Hepatocyte (in vitro differentiated cells): ENCODE data around the gene SYT2. TPM values are rescaled to one million over a fixed set of nuclear protein-coding genes. Genes with fewer than 3 reads are reported as not detected.
A peak's percentile ranks its signal among the peaks of the same experiment; 100 is the strongest.

Experiments
- DNase-seq: peaks from one replicate; pipeline ENCODE4 v3.0.0-alpha.2; 2016; ENCODE audit warnings: low spot score
- H2AFZ ChIP-seq: fragments of 200-600 bp; sonication (generic); 2 replicates; pipeline ENCODE4 v1.6.0; 2016; ENCODE audit warnings: antibody characterized with exemption, mild to moderate bottlenecking
- H3K27ac ChIP-seq: fragments of 200-600 bp; sonication (generic); 2 replicates; pipeline ENCODE4 v1.5.1; 2016; ENCODE audit warnings: mild to moderate bottlenecking
- H3K27me3 ChIP-seq: fragments of 200-600 bp; sonication (generic); 2 replicates; pipeline ENCODE4 v1.6.1; 2016
- H3K36me3 ChIP-seq: fragments of 200-600 bp; sonication (generic); replicated peaks from 2 replicates; pipeline ENCODE4 v1.5.1; 2016; ENCODE audit warnings: low read depth; ENCODE audit not compliant: insufficient read depth
- H3K4me1 ChIP-seq: fragments of 200-600 bp; sonication (generic); 2 replicates; pipeline ENCODE4 v1.5.1; 2016; ENCODE audit warnings: mild to moderate bottlenecking, moderate library complexity; ENCODE audit not compliant: insufficient read depth
- H3K4me2 ChIP-seq: fragments of 200-600 bp; sonication (generic); 2 replicates; pipeline ENCODE4 v1.6.0; 2016
- H3K4me3 ChIP-seq: fragments of 200-600 bp; sonication (generic); 2 replicates; pipeline ENCODE4 v1.5.1; 2016; ENCODE audit warnings: mild to moderate bottlenecking
- H3K79me2 ChIP-seq: fragments of 200-600 bp; sonication (generic); 2 replicates; pipeline ENCODE4 v1.6.0; 2017; ENCODE audit warnings: mild to moderate bottlenecking
- H3K9me2 ChIP-seq: fragments of 200-600 bp; sonication (generic); replicated peaks from 2 replicates; pipeline ENCODE4 v1.6.0; 2017; ENCODE audit warnings: mild to moderate bottlenecking; ENCODE audit not compliant: insufficient read depth
- H3K9me3 ChIP-seq: fragments of 200-600 bp; sonication (generic); 2 replicates; pipeline ENCODE4 v1.5.1; 2016; ENCODE audit warnings: low read depth, mild to moderate bottlenecking
- H4K20me1 ChIP-seq: fragments of 200-600 bp; sonication (generic); 2 replicates; pipeline ENCODE4 v1.6.0; 2016; ENCODE audit warnings: mild to moderate bottlenecking; ENCODE audit not compliant: insufficient read depth, poor library complexity, severe bottlenecking
- EZH2 ChIP-seq: fragments of 200-600 bp; sonication (generic); IDR thresholded peaks from 2 replicates; pipeline ENCODE4 v1.6.1; 2016; ENCODE audit warnings: antibody characterized with exemption, mild to moderate bottlenecking, borderline replicate concordance
- EZH2phosphoT487 ChIP-seq: fragments of 200-600 bp; sonication (generic); IDR thresholded peaks from one replicate; pipeline ENCODE4 v1.6.1; 2018; ENCODE audit warnings: antibody characterized with exemption, mild to moderate bottlenecking, low read depth, moderate library complexity; ENCODE audit not compliant: unreplicated experiment, severe bottlenecking
- WGBS: methylation state at CpG from one replicate; pipeline ENCODE4 v1.1.6; 2016; ENCODE audit warnings: low lambda C conversion rate; ENCODE audit errors: missing lambda C conversion rate; 5-methylcytosine and 5-hydroxymethylcytosine counted together
- polyA plus RNA-seq: library from polyadenylated mRNA; unstranded; fragments of >200 nt; fragmentation: Nextera tagmentation; extraction: Ambion mirVana; gene quantifications from 2 replicates; pipeline ENCODE4 v1.2.1, GENCODE V29; 2016
- total RNA-seq: library from RNA; depleted of rRNA; stranded (reverse); fragments of >200 nt; gene quantifications from 2 replicates; pipeline ENCODE4 v1.2.3, GENCODE V29; 2014
- TF ChIP-seq, protein P1 (sequence below): fragments of 200-600 bp; sonication (generic); IDR thresholded peaks from 2 replicates; pipeline ENCODE4 v1.5.1; 2016; ENCODE audit warnings: antibody characterized with exemption, mild to moderate bottlenecking; ENCODE audit not compliant: poor library complexity

SYT2 gene
- total and polyA plus RNA-seq, 2 experiments from 2014 or later = 0.81 to 0.90 TPM

DNA sequence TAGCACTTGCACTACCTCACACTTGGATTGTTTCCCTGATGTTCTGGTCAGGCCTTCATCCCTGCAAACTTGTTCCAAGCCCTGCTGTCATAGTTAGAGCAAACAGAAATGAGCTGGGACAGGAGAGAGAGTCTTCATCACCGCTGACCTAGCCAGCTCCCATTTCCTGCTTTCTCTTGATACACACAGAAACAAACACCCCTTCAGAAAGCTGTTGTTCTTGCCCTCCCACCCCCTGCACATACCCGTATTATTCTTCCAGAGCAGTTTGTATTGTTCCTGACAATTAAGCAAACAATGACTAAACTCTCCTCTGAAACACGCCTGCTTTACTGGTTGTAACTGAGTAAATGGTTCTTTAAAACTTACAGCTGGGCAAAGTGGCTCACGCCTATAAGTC lies 2.9 kb upstream of the SYT2 start:
- H3K36me3 ChIP-seq = no peaks in the 10 kb centered on the region
- peaks cover 45% of the 10 kb centered on the region for H3K27me3 ChIP-seq
- H3K4me3 ChIP-seq = no peak overlapping the region
- no peak overlapping the region for H2AFZ ChIP-seq
- no peak for TF ChIP-seq EZH2phosphoT487
- no peak for TF ChIP-seq EZH2
- TF ChIP-seq, protein P1, sequence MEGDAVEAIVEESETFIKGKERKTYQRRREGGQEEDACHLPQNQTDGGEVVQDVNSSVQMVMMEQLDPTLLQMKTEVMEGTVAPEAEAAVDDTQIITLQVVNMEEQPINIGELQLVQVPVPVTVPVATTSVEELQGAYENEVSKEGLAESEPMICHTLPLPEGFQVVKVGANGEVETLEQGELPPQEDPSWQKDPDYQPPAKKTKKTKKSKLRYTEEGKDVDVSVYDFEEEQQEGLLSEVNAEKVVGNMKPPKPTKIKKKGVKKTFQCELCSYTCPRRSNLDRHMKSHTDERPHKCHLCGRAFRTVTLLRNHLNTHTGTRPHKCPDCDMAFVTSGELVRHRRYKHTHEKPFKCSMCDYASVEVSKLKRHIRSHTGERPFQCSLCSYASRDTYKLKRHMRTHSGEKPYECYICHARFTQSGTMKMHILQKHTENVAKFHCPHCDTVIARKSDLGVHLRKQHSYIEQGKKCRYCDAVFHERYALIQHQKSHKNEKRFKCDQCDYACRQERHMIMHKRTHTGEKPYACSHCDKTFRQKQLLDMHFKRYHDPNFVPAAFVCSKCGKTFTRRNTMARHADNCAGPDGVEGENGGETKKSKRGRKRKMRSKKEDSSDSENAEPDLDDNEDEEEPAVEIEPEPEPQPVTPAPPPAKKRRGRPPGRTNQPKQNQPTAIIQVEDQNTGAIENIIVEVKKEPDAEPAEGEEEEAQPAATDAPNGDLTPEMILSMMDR = no peak
- H3K4me1 ChIP-seq = peaks cover 10% of the 10 kb centered on the region
- no peak overlapping the region for H3K4me2 ChIP-seq
- H3K27ac ChIP-seq = no peak overlapping the region
- no peaks in the 10 kb centered on the region for H3K9me3 ChIP-seq
- no peaks in the 10 kb centered on the region for H4K20me1 ChIP-seq
- WGBS = 32% methylated on average over 4 of the region's 4 CpGs
- no peaks in the 10 kb centered on the region for H3K9me2 ChIP-seq
- H3K79me2 ChIP-seq = no peaks in the 10 kb centered on the region
- peak; percentile 14 for DNase-seq

DNA sequence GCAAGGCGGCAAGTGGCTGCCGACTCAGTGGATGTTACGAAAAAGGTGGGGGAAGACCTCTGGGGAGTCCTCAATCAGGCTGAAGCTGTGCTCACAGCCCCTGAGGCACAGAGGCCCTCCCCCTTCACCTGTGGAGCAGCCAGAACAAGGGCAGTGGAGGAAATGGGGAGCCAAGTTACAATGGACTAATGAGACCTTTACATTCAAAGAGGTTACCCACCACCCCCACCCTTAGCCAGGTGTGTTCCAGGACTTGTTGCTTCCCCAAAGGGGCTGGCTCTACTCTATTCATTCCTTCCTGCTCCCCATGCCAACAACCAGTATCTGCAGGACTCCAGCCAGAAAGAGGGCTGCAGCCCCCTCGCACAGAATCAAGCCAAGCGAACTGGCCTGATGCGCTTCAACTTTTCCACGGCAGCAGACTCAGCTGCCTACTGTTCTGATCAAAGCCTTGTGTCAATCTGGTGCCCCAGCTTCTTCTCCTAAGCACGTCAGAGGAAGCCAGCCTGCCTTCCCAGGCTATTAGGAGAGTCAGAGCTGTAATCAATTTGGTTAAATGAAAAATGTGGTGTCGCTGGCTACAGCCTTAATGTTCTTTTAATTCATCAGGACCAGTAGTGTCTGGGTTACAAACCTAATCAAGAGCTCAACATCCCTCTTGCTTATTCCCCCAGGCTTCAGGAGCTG lies 1.8 kb upstream of the SYT2 start:
- no peak for DNase-seq
- no peak overlapping the region for H3K4me2 ChIP-seq
- H3K79me2 ChIP-seq = no peaks in the 10 kb centered on the region
- WGBS = 65% methylated on average over 9 of the region's 9 CpGs
- no peak overlapping the region for H2AFZ ChIP-seq
- H3K27ac ChIP-seq = no peak overlapping the region
- H3K9me2 ChIP-seq = no peaks in the 10 kb centered on the region
- H3K4me3 ChIP-seq = no peak overlapping the region
- TF ChIP-seq, protein P1 = no peak
- TF ChIP-seq EZH2 (no peak), EZH2phosphoT487 (no peak)
- H3K36me3 ChIP-seq = no peaks in the 10 kb centered on the region
- H3K9me3 ChIP-seq = no peaks in the 10 kb centered on the region
- no peaks in the 10 kb centered on the region for H4K20me1 ChIP-seq
- peaks cover 56% of the 10 kb centered on the region for H3K27me3 ChIP-seq
- peaks cover 10% of the 10 kb centered on the region for H3K4me1 ChIP-seq

DNA sequence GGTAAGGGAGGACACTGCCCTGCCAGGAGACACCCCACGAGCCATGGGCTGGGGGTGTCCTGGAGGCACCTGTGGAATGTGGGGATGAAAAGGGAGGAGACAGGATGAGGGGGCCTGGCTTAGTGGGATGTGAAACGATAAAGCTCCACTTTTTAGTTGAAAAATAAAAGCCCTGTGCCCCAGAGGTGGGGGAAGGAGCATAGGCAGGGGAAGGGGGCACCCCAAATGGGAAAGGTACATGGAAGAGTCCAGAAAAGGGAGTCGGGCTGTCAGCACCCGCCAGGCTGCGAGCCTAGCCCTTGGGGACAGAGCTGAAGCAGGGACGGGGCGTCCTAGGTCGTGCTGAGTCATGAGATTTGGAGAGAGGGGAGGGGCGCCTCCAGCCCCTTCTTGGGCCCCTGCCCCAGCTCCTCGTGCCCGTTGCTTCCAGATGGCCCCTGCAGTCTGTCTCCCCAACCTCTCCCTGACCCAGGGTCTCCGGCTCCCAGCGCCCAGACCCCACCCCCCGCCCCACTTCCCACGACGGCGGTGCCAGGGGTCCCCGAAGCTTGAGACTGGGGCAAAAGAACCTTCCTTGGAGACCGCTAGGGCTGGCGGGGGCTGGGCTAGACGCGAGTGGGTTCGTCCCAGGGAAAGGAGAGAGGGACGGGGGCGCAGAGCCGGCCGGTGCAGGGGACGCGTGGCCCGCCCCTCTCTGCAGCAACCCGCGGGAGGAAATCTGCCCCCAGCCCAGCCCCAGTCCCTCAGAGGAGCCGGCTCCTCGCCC lies 795 bp downstream of the SYT2 start:
- H3K4me1 ChIP-seq = peaks cover 10% of the 10 kb centered on the region
- TF ChIP-seq, protein P1 = no peak
- no peak for TF ChIP-seq EZH2
- TF ChIP-seq EZH2phosphoT487 = no peak
- H3K27me3 ChIP-seq = peaks cover 57% of the 10 kb centered on the region
- 7% methylated on average over 26 of the region's 34 CpGs for WGBS
- peak; percentile 31 for DNase-seq
- H3K36me3 ChIP-seq = no peaks in the 10 kb centered on the region
- no peak overlapping the region for H3K27ac ChIP-seq
- H3K4me2 ChIP-seq = peak overlapping the region; percentile 95
- H3K9me2 ChIP-seq = no peaks in the 10 kb centered on the region
- H3K9me3 ChIP-seq = no peaks in the 10 kb centered on the region
- peak overlapping the region; percentile 60 for H2AFZ ChIP-seq
- no peaks in the 10 kb centered on the region for H4K20me1 ChIP-seq
- peak overlapping the region; percentile 55 for H3K4me3 ChIP-seq
- no peaks in the 10 kb centered on the region for H3K79me2 ChIP-seq
